BJ (cell line): ENCODE results near the gene CAPN10. TPM values are rescaled to one million over a fixed set of nuclear protein-coding genes. Genes with fewer than 3 reads are reported as not detected.

Experiments
- CTCF ChIA-PET: fragments of 350-600 bp; formaldehyde crosslinking; extraction: SDS; loops from one replicate; lab custom pipeline; 2021; ENCODE audit warnings: antibody characterized with exemption, inconsistent platforms; lab: Yijun Ruan, JAX
- POLR2A ChIA-PET: fragments of 300-600 bp; sonication (Branson Sonifier 250); formaldehyde crosslinking; extraction: SDS; loops from one replicate; lab custom pipeline; 2021; ENCODE audit warnings: antibody characterized with exemption; lab: Charles Lee
- DNase-seq: peaks from one replicate; pipeline ENCODE4 v3.0.0-alpha.2; 2011; ENCODE audit warnings: low read depth
- H3K27me3 ChIP-seq: 2 replicates; pipeline ENCODE4 v1.6.0; 2011; ENCODE audit warnings: low read length; ENCODE audit not compliant: control insufficient read depth, insufficient read depth
- H3K36me3 ChIP-seq: 2 replicates; pipeline ENCODE4 v1.5.1; 2011; ENCODE audit warnings: low read length; ENCODE audit not compliant: control insufficient read depth, insufficient read depth
- H3K4me3 ChIP-seq: 2 replicates; pipeline ENCODE4 v1.5.1; 2011; ENCODE audit warnings: low read depth, mild to moderate bottlenecking, control low read depth, low read length
- polyA plus RNA-seq: library from polyadenylated mRNA; depleted of rRNA; stranded (reverse); fragments of >200 nt; gene quantifications from 2 replicates; pipeline ENCODE4 v1.2.3, GENCODE V29; 2011
- TF ChIP-seq, protein P1 (sequence below): IDR thresholded peaks from 2 replicates; pipeline ENCODE4 v1.5.1; 2011; ENCODE audit warnings: low read depth, mild to moderate bottlenecking, control low read depth, inconsistent platforms, low read length, moderate library complexity; ENCODE audit not compliant: insufficient read depth

The CAPN10 gene
- polyA plus RNA-seq, 1 experiment: 14.9 TPM

DNA sequence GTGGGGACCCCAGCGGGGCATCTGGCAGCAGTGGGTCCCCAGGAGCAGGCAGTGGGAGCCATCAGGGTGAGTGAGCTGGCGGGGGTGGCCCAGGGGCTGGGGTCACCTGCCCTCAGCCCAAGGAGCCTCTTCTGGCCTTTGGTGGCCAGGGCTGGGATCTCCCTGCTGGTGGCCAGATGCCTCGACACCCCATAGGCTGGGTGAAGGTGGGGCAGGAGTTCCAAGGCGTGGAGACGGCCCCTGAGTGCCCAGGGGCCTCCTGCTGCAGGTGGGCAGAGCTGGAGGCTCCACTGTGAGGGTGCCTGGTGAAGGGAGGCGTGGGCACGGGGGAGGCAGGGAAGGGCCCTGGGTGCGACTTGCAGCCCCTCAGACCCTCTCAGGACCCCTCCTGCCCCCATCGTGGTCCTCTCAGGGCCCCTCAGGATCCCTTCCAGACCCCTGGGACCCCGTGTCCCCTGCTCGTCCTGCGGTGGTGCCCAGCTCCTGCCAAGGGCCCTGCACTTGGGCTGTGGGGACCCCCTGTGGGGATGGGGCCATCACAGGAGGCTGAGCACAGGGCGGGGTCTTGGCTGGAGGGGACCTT, 33.7 kb downstream of the CAPN10 start:
- no peak overlapping the region for H3K4me3 ChIP-seq
- DNase-seq: no peak
- POLR2A ChIA-PET: no interaction called here
- H3K27me3 ChIP-seq: no peaks in the 10 kb centered on the region
- TF ChIP-seq, protein P1, sequence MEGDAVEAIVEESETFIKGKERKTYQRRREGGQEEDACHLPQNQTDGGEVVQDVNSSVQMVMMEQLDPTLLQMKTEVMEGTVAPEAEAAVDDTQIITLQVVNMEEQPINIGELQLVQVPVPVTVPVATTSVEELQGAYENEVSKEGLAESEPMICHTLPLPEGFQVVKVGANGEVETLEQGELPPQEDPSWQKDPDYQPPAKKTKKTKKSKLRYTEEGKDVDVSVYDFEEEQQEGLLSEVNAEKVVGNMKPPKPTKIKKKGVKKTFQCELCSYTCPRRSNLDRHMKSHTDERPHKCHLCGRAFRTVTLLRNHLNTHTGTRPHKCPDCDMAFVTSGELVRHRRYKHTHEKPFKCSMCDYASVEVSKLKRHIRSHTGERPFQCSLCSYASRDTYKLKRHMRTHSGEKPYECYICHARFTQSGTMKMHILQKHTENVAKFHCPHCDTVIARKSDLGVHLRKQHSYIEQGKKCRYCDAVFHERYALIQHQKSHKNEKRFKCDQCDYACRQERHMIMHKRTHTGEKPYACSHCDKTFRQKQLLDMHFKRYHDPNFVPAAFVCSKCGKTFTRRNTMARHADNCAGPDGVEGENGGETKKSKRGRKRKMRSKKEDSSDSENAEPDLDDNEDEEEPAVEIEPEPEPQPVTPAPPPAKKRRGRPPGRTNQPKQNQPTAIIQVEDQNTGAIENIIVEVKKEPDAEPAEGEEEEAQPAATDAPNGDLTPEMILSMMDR: no peak
- no peaks in the 10 kb centered on the region for H3K36me3 ChIP-seq
- CTCF ChIA-PET: no interaction called here

DNA sequence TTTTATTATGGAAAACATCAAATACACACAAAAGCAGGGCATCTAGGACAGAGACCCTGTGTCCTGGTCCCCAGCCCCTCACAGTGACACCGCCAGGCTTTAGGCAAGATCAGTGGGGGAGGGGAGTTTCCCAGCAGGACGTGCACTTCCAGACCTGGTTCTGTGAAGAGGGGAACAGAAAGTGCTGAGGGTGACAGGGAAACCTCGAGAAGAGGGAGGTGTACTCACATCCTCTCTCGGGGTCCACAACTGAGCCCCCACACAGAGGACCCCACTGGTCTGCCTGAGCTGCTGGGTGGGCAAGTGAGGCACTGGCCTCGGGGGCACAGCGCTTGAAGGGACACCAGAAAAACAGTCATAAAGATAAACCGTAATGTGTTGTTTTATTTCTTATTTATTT, 34.3 kb downstream of the CAPN10 start:
- no peak for DNase-seq
- H3K4me3 ChIP-seq: no peak overlapping the region
- ChIA-PET CTCF (interaction anchor here (2.1 kb wide), 1 partner anchor 20 kb away, joined by 4 read pairs; no protein-coding TSS in a partner anchor), POLR2A (interaction anchor here (0.7 kb wide), 1 partner anchor 60 kb away, joined by 3 read pairs; no protein-coding TSS in a partner anchor)
- no peaks in the 10 kb centered on the region for H3K36me3 ChIP-seq
- H3K27me3 ChIP-seq: no peaks in the 10 kb centered on the region
- TF ChIP-seq, protein P1: no peak

DNA sequence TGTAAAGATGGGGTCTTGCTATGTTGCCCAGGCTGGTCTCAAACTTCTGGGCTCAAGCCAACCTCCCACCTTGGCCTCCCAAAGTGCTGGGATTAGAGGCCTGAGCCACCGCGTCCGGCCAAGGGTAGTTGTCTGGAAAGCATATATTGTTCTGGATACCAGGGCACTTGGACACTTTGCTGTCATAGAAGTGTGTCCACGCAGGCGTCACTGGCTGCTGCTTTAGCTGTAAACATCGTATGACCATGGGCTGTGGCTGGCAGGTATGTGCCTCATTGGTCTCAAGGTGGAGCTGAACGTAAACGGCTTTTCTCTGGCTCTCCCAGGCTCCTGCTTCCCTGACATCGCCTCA, 35.5 kb downstream of the CAPN10 start:
- no peak for DNase-seq
- Histone ChIP-seq H3K36me3 (no peaks in the 10 kb centered on the region), H3K27me3 (no peaks in the 10 kb centered on the region), H3K4me3 (no peak overlapping the region)
- POLR2A ChIA-PET: no interaction called here
- CTCF ChIA-PET: interaction anchor here (1.1 to 2.1 kb wide), 2 partner anchors 9 to 19 kb away, joined by 4 read pairs; no protein-coding TSS in a partner anchor
- TF ChIP-seq, protein P1: no peak

DNA sequence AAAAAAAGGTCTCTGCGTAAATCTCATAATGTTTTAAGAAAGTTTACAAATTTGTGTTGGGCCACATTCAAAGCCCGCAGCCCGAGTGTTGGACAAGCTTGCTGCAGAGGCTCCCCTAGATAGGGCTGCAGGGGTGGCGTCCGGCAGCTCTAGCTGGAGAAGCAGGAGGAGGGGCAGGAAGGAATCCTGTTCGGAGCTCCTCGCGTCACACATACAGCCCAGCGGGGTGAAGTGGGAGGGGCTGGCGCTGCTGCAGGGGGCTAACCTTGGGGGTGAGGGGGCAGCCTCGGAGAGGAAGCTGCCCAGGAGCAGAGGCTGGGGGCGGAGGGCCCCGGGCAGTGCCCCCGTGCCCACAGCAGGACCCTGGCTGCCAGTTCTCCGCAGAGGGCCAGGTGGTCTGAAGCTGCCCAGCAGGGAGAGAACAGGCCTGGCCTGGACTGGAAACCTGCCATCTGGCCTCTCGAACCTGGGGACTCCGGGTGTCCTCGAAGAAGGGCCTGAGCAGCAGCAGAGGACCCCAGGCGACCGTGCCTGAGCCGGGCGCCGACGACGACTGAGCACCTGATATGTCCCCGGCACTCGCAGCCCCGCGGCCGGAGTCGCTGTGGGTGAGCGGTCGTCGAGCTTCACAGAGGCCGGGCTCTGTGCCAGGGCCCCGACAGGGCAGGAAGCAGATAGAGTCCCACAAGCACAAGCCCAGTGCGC, 36.1 kb downstream of the CAPN10 start:
- H3K27me3 ChIP-seq: no peaks in the 10 kb centered on the region
- POLR2A ChIA-PET: no interaction called here
- CTCF ChIA-PET: interaction anchor here (1.1 to 2.1 kb wide), 2 partner anchors 10 to 18 kb away, joined by 4 read pairs; no protein-coding TSS in a partner anchor
- DNase-seq: no peak
- H3K4me3 ChIP-seq: no peak overlapping the region
- H3K36me3 ChIP-seq: no peaks in the 10 kb centered on the region
- TF ChIP-seq, protein P1: no peak

DNA sequence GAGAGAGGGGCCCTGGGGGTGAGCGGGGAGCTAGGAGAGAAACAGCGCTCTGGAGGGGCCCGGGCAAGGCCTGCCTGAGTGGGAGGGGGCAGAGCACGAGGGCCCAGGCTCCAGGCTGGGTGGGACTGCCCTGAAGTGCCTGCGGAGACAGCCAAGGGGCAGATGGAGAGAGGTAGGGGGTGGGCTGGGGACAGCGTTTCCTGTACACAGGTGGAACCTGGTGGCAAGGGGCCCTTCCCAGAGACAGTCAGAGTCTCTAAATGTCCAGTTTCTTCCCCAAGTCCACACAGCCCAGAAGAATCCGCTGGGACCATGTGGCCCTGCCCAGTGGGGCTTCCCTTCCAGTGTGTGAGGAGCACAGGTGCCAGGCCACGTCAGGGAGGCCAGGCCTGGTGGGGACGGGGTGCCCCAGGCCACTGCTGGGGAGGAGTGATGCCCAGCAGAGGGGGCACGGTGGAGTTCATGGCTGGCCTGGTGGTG, 37.0 kb downstream of the CAPN10 start:
- Histone ChIP-seq H3K27me3 (no peaks in the 10 kb centered on the region), H3K4me3 (no peak overlapping the region), H3K36me3 (no peaks in the 10 kb centered on the region)
- ChIA-PET POLR2A (no interaction called here), CTCF (no interaction called here)
- TF ChIP-seq, protein P1: no peak
- DNase-seq: no peak
